Measurements from ENCODE around the gene SPAM1.

DNA sequence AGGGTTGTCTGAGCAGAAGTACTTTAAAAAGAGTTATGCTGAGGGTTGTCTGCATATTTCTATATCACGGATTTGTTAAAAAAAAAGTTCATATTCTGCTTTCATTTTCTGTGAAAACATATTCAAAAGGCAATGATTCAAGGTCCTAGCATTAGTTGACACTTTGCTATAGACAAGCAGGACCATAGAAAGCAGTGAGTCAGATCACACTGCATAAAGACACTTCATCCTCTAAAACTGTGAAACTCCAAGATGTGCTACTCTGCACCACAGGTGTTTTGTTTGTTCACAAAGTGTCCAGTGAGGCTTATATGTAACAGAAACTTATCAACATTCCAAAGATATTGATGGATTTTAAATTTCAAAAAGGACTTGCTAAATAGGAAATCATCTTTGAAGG, 47.0 kb downstream of the SPAM1 start:
- TF ChIP-seq, protein P1, sequence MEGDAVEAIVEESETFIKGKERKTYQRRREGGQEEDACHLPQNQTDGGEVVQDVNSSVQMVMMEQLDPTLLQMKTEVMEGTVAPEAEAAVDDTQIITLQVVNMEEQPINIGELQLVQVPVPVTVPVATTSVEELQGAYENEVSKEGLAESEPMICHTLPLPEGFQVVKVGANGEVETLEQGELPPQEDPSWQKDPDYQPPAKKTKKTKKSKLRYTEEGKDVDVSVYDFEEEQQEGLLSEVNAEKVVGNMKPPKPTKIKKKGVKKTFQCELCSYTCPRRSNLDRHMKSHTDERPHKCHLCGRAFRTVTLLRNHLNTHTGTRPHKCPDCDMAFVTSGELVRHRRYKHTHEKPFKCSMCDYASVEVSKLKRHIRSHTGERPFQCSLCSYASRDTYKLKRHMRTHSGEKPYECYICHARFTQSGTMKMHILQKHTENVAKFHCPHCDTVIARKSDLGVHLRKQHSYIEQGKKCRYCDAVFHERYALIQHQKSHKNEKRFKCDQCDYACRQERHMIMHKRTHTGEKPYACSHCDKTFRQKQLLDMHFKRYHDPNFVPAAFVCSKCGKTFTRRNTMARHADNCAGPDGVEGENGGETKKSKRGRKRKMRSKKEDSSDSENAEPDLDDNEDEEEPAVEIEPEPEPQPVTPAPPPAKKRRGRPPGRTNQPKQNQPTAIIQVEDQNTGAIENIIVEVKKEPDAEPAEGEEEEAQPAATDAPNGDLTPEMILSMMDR (conservative IDR thresholded peaks at IDR 0.05) = no peak
- TF ChIP-seq ZFX (IDR thresholded peaks at IDR 0.05) = no peak
